Upper lobe of left lung (tissue), 6 donors: ENCODE measurements around the gene OGDHL. TPM values are rescaled to one million over a fixed set of nuclear protein-coding genes. Genes with fewer than 3 reads are reported as not detected.

Experiments
- ATAC-seq, 2 donors: fragments of 200-7000 bp; cut with Tn5 transposase; one replicate each; pipeline ENCODE4 v1.9.1; 2022; ENCODE audit warnings: mild to moderate bottlenecking in 2 of 2, moderate library complexity in 2 of 2; ENCODE audit not compliant: low FRiP score in 2 of 2
- DNase-seq, 2 donors: peaks; one replicate each; pipeline ENCODE4 v3.0.0-alpha.2; 2019 to 2020
- H3K27ac ChIP-seq, 4 donors: fragments of 200-600 bp; sonication (generic); one replicate each; pipeline ENCODE4 v1.5.1; 2016 to 2019
- H3K27me3 ChIP-seq, 4 donors: fragments of 200-600 bp; sonication (generic); one replicate each; pipeline ENCODE4 v1.5.1; 2017 to 2019
- H3K36me3 ChIP-seq, 4 donors: fragments of 200-600 bp; sonication (generic); one replicate each; pipeline ENCODE4 v1.5.1; 2016 to 2019
- H3K4me1 ChIP-seq, 4 donors: fragments of 200-600 bp; sonication (generic); one replicate each; pipeline ENCODE4 v1.5.1; 2018 to 2019
- H3K4me3 ChIP-seq, 4 donors: fragments of 200-600 bp; sonication (generic); one replicate each; pipeline ENCODE4 v1.5.1; 2017 to 2019; ENCODE audit warnings: mild to moderate bottlenecking in 2 of 4, moderate library complexity in 1 of 4
- H3K9me3 ChIP-seq, 4 donors: fragments of 200-600 bp; sonication (generic); one replicate each; pipeline ENCODE4 v1.5.1; 2018 to 2019
- CTCF ChIP-seq, 6 experiments: fragments of 450-650 bp in 4 of 6; fragments of 200-600 bp in 2 of 6; sonication (generic) in 2 of 6; IDR thresholded peaks; one replicate each; pipeline ENCODE4 v1.5.1; 2016 to 2019; ENCODE audit warnings: antibody characterized with exemption in 6 of 6
- EP300 ChIP-seq, 4 donors: sonication (generic); formaldehyde crosslinking; IDR thresholded peaks; one replicate each; pipeline ENCODE4 v1.5.1; 2017; ENCODE audit warnings: antibody characterized with exemption in 4 of 4, control low read depth in 2 of 4
- POLR2A ChIP-seq, 4 donors: fragments of 450-650 bp; IDR thresholded peaks; one replicate each; pipeline ENCODE4 v1.5.1; 2016 to 2017; ENCODE audit warnings: antibody characterized with exemption in 4 of 4, mild to moderate bottlenecking in 2 of 4
- POLR2AphosphoS5 ChIP-seq, 2 donors: sonication (generic); formaldehyde crosslinking; IDR thresholded peaks; one replicate each; pipeline ENCODE4 v1.5.1; 2017; ENCODE audit warnings: antibody characterized with exemption in 2 of 2
- WGBS, 2 donors: methylation state at CpG; one replicate each; pipeline ENCODE4 v1.1.5; 2017 to 2018; 5-methylcytosine and 5-hydroxymethylcytosine counted together
- total RNA-seq, 6 donors: library from RNA; depleted of rRNA in 4 of 6; stranded (reverse); fragments of >200 nt in 4 of 6; gene quantifications; one replicate each; pipeline versions ENCODE4 v1.1.0 to v1.2.1, GENCODE V29; 2016 to 2021
- donor health status: DM: no; HTN: no; CAD: no; lungs with moderate emphysema.
- donor health status: DM: no; HTN: yes; CAD: no; lungs with severe emphysema.

The OGDHL gene
- total RNA-seq, 6 donors from 2014 or later, result 0.10 to 0.46 (median 0.22) TPM; not detected in 2

DNA sequence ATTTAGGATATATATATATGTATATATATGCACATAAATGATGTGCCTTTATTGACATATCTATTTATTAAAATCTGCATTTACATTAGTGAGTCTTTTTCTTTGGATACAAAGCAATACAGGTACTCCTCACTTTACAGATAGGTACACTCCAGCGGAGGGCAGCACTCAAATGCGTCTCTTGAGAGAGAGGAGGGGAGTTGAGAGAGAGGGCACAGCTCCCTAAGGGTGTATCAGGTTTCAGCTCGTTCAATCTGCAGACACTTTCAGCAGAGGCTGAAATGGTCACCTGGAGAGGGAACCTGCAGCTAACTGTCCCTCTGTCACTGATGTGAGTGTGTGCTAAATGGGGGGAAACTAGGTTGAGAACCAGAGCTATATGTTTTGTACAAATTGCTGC is 61.1 kb downstream of the OGDHL start:
- Histone ChIP-seq H3K4me3 (no peak overlapping the region), H3K36me3 (no peaks in the 10 kb centered on the region), H3K27me3 (no peaks in the 10 kb centered on the region), H3K9me3 (no peaks in the 10 kb centered on the region), H3K27ac (no peak overlapping the region), H3K4me1 (no peaks in the 10 kb centered on the region)
- no peak for ATAC-seq
- no peak for TF ChIP-seq CTCF (IDR thresholded peaks at IDR 0.05)
- no peak for TF ChIP-seq EP300 (IDR thresholded peaks at IDR 0.05)
- no peak for TF ChIP-seq POLR2A (IDR thresholded peaks at IDR 0.05)
- TF ChIP-seq POLR2AphosphoS5 (IDR thresholded peaks at IDR 0.05), result no peak
- DNase-seq, result no peak
- 6 to 10% methylated on average over 3 of the region's 3 CpGs for WGBS, 2 donors

DNA sequence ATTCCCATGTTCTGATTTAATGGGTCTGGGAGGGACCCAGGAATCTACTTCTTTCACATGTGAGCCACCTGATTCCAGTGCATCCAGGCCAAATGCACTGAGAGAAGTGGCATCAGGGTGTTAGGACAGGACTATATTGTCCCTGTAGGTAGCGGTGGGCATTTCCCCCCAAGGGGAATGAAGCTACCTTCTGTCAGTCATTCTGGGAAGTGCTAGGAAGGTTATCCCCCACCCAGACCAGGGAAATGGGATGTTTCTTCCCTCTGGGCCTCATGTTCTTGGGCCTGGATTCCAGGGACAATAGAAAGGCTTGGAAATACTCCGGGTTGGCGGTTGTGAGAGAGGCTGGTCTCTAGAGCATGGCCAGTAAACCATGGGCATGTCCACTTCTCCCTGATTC is 61.9 kb downstream of the OGDHL start:
- Histone ChIP-seq H3K27me3 (no peaks in the 10 kb centered on the region), H3K27ac (no peak overlapping the region), H3K9me3 (no peaks in the 10 kb centered on the region), H3K4me3 (no peak overlapping the region), H3K4me1 (no peaks in the 10 kb centered on the region), H3K36me3 (no peaks in the 10 kb centered on the region)
- ATAC-seq (no peak), DNase-seq (no peak)
- no peak for TF ChIP-seq CTCF (IDR thresholded peaks at IDR 0.05)
- TF ChIP-seq POLR2A (IDR thresholded peaks at IDR 0.05), result no peak
- TF ChIP-seq EP300 (IDR thresholded peaks at IDR 0.05), result no peak
- no peak for TF ChIP-seq POLR2AphosphoS5 (IDR thresholded peaks at IDR 0.05)
- 86 to 94% methylated on average over 3 of the region's 3 CpGs for WGBS, 2 donors

DNA sequence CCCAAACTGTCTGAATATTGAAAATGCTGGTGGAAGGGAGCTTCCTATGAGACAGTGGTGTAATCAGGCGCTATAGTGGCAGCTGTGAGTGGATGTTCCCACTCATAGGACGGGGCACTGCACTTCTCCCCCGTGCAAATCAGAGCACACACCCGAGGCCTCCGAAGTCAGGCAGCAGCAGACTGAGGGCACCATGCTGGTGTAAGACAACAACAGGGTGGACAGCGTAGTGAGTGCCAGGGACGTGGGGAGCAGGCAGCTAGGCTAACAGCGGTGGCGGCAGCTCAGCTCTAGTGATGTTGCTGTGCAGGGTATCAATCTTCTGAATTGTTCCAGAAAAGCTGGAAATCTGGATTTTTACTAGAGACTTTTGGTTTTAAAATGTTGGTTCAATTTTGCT is 63.4 kb downstream of the OGDHL start:
- no peak overlapping the region for H3K4me3 ChIP-seq
- no peaks in the 10 kb centered on the region for H3K36me3 ChIP-seq
- no peaks in the 10 kb centered on the region for H3K4me1 ChIP-seq
- 69 to 71% methylated on average over 9 of the region's 9 CpGs for WGBS, 2 donors
- no peak for ATAC-seq
- H3K27me3 ChIP-seq, result no peaks in the 10 kb centered on the region
- no peak for TF ChIP-seq CTCF (IDR thresholded peaks at IDR 0.05)
- TF ChIP-seq POLR2AphosphoS5 (IDR thresholded peaks at IDR 0.05), result no peak
- no peak for TF ChIP-seq EP300 (IDR thresholded peaks at IDR 0.05)
- TF ChIP-seq POLR2A (IDR thresholded peaks at IDR 0.05), result no peak
- H3K27ac ChIP-seq, result no peak overlapping the region
- no peak for DNase-seq
- no peaks in the 10 kb centered on the region for H3K9me3 ChIP-seq

- Histone ChIP-seq H3K27ac (no peak overlapping the region), H3K9me3 (peaks cover 0 to 4% (median 0%) of the 10 kb centered on the region in 4 donors), H3K4me3 (no peak overlapping the region), H3K4me1 (no peaks in the 10 kb centered on the region), H3K36me3 (no peaks in the 10 kb centered on the region), H3K27me3 (no peaks in the 10 kb centered on the region)
- ATAC-seq (no peak), DNase-seq (no peak)
- TF ChIP-seq EP300 (IDR thresholded peaks at IDR 0.05) (no peak), POLR2AphosphoS5 (IDR thresholded peaks at IDR 0.05) (no peak)
- 72 to 87% methylated on average over 7 of the region's 7 CpGs for WGBS, 2 donors
Observed at GRCh38 chr10:49696311-49696710, 65.8 kb downstream of the OGDHL start.

DNA sequence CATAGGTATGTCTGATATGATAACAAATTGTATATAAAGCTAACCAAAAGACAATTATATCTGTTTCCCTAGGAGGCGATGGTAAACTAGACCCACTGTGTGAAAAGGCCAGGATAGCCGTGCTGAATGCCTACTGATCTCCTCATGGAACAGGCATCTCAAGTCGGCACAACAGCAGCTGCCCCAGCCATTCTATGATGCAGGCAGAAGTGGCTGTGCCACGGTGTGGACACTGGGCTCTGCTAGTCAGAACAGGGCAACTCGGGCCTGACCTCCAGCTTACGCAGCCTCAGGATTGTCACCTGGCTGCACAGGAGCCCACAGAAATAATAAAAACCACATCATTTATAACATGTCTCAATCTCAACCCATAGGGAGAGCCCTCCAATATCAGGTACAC is 67.7 kb downstream of the OGDHL start:
- Histone ChIP-seq H3K9me3 (peaks cover 0 to 4% (median 0%) of the 10 kb centered on the region in 4 donors), H3K4me1 (no peaks in the 10 kb centered on the region), H3K4me3 (no peak overlapping the region), H3K27ac (no peak overlapping the region), H3K27me3 (peaks cover 0 to 4% (median 0%) of the 10 kb centered on the region in 4 donors), H3K36me3 (no peaks in the 10 kb centered on the region)
- ATAC-seq (no peak), DNase-seq (no peak)
- no peak for TF ChIP-seq POLR2AphosphoS5 (IDR thresholded peaks at IDR 0.05)
- 78 to 80% methylated on average over 6 of the region's 6 CpGs for WGBS, 2 donors

DNA sequence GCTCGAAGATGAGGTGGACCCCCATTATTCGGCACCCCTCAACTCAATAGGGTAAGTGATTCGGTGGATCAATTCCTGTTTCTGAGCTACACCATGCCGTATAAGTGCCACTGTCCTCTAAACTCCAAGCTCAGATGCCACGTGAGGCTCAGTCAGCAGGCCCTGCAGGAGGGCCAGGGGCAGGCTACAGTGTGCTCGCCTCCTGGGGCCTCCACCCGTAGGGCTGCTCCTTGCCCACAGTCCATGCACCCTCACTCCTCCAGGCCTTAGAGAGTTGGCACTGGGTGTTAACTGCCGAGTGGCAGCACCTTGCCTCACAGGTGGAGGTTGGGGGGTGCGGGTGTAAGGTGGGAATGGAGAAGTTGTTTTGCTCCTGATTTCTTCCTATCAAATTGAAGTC is 70.5 kb downstream of the OGDHL start:
- WGBS, 2 donors, result 27 to 47% methylated on average over 8 to 9 of the region's 9 CpGs
- no peak overlapping the region for H3K27ac ChIP-seq
- H3K4me3 ChIP-seq, result no peak overlapping the region
- peaks cover 0 to 4% (median 0%) of the 10 kb centered on the region in 4 donors for H3K9me3 ChIP-seq
- TF ChIP-seq EP300 (IDR thresholded peaks at IDR 0.05) (no peak), CTCF (IDR thresholded peaks at IDR 0.05) (no peak), POLR2A (IDR thresholded peaks at IDR 0.05) (no peak), POLR2AphosphoS5 (IDR thresholded peaks at IDR 0.05) (no peak)
- peaks cover 0 to 4% (median 0%) of the 10 kb centered on the region in 4 donors for H3K27me3 ChIP-seq
- DNase-seq, result no peak
- no peaks in the 10 kb centered on the region for H3K36me3 ChIP-seq
- no peaks in the 10 kb centered on the region for H3K4me1 ChIP-seq
- ATAC-seq, result peak in 1 of 2 donors; percentile 32
